H1 (cell line): ENCODE measurements around the gene MRTFB.

Experiments used
- POLR2A ChIP-seq, 2 experiments: IDR thresholded peaks; 1 replicate in 1 of 2; 2 replicates in 1 of 2; pipeline ENCODE4 v1.6.1; 2011; ENCODE audit warnings: low read depth in 2 of 2, low read length in 2 of 2, mild to moderate bottlenecking in 2 of 2; ENCODE audit errors: control extremely low read depth in 1 of 2
- SIN3A ChIP-seq, 2 experiments: IDR thresholded peaks in 1 of 2; conservative IDR thresholded peaks in 1 of 2; 2 replicates each; pipeline ENCODE4 v1.6.1; 2011 to 2012; ENCODE audit warnings: low read length in 2 of 2, improper control_type of control experiment in 1 of 2, low read depth in 1 of 2, mild to moderate bottlenecking in 1 of 2
- SP2 ChIP-seq: IDR thresholded peaks from 2 replicates; pipeline ENCODE4 v1.6.1; 2012; ENCODE audit warnings: mild to moderate bottlenecking, low read length, inconsistent platforms
- TF ChIP-seq, protein P1 (sequence below), 3 experiments: IDR thresholded peaks; 1 replicate in 2 of 3; 2 replicates in 1 of 3; pipeline versions ENCODE4 v1.5.1 to v1.6.1; 2011; ENCODE audit warnings: low read length in 3 of 3, mild to moderate bottlenecking in 3 of 3, inconsistent platforms in 2 of 3, low read depth in 1 of 3, moderate library complexity in 1 of 3; ENCODE audit not compliant: insufficient read depth in 1 of 3; ENCODE audit errors: control extremely low read depth in 1 of 3

DNA sequence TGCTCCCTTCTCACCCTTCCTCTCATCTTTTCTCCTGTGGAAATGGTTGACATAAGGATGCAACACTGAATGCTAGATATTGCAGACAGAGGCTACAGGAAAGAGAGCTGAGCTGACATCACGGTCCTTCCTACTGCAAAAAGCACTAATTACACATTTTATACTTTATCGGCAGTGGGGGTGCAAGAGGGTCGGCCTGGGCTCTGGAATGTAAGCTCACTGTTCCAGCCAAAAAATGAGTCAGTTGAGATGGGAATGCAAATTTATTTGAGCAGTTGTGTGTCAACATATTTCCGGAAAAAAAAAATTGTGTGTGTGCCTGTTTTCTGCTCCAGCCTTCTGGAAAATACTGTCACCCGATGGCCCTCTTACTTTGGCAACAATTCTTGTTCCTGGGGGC lies 14.1 kb upstream of the MRTFB start:
- TF ChIP-seq SIN3A (conservative IDR thresholded peaks at IDR 0.05 in 1 of 2, IDR thresholded peaks at IDR 0.05 in 1 of 2; ENCODE audit: low read depth in 1 of 2, low read length in 2 of 2) (no peak), SP2 (no peak), POLR2A (IDR thresholded peaks at IDR 0.05; ENCODE audit: control extremely low read depth in 1 of 2, low read depth in 2 of 2, low read length in 2 of 2) (no peak)
- TF ChIP-seq, protein P1, sequence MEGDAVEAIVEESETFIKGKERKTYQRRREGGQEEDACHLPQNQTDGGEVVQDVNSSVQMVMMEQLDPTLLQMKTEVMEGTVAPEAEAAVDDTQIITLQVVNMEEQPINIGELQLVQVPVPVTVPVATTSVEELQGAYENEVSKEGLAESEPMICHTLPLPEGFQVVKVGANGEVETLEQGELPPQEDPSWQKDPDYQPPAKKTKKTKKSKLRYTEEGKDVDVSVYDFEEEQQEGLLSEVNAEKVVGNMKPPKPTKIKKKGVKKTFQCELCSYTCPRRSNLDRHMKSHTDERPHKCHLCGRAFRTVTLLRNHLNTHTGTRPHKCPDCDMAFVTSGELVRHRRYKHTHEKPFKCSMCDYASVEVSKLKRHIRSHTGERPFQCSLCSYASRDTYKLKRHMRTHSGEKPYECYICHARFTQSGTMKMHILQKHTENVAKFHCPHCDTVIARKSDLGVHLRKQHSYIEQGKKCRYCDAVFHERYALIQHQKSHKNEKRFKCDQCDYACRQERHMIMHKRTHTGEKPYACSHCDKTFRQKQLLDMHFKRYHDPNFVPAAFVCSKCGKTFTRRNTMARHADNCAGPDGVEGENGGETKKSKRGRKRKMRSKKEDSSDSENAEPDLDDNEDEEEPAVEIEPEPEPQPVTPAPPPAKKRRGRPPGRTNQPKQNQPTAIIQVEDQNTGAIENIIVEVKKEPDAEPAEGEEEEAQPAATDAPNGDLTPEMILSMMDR (IDR thresholded peaks at IDR 0.05; ENCODE audit: control extremely low read depth in 1 of 3, insufficient read depth in 1 of 3, low read depth in 1 of 3, low read length in 3 of 3), result no peak
